PC-9 (cell line): ENCODE results near the gene SALL1. TPM values are rescaled to one million over a fixed set of nuclear protein-coding genes. Genes with fewer than 3 reads are reported as not detected.

ENCODE experiments used
- BruUV-seq: library from RNA; stranded (reverse); fragments of 400-500 nt; replicated peaks from 2 replicates; lab custom pipeline; 2021; lab: Mats Ljungman, UMichigan
- CTCF ChIA-PET: fragments of 300-600 bp; sonication (Branson Sonifier 250); formaldehyde crosslinking; loops from one replicate; lab custom pipeline; 2022; ENCODE audit warnings: antibody characterized with exemption; lab: Charles Lee
- POLR2A ChIA-PET: fragments of 300-600 bp; sonication (Branson Sonifier 250); formaldehyde crosslinking; loops from one replicate; lab custom pipeline; 2022; ENCODE audit warnings: antibody characterized with exemption; ENCODE audit not compliant: unreplicated experiment; lab: Charles Lee
- DNase-seq, 2 experiments: peaks; one replicate each; pipeline versions ENCODE4 v3.0.0 to v3.0.0-alpha.2; 2015 to 2022; ENCODE audit warnings: mixed read lengths in 1 of 2
- H2AFZ ChIP-seq: fragments of 200-600 bp; sonication (generic); 2 replicates; pipeline ENCODE4 v1.8.1; 2017; ENCODE audit warnings: antibody characterized with exemption
- H3F3A ChIP-seq: fragments of 200-600 bp; sonication (generic); 2 replicates; pipeline ENCODE4 v1.8.1; 2017; ENCODE audit warnings: antibody characterized with exemption, mild to moderate bottlenecking, low read depth; ENCODE audit not compliant: insufficient read depth
- H3K27ac ChIP-seq: fragments of 200-600 bp; sonication (generic); 2 replicates; pipeline ENCODE4 v1.6.1; 2016; ENCODE audit warnings: mixed run types
- H3K27me3 ChIP-seq: fragments of 200-600 bp; sonication (generic); 2 replicates; pipeline ENCODE4 v1.6.1; 2016; ENCODE audit warnings: low read depth, mixed run types; ENCODE audit not compliant: insufficient read depth
- H3K36me3 ChIP-seq: fragments of 200-600 bp; sonication (generic); 2 replicates; pipeline ENCODE4 v1.6.1; 2016; ENCODE audit warnings: low read depth, mixed run types
- H3K4me1 ChIP-seq: fragments of 200-600 bp; sonication (generic); replicated peaks from 2 replicates; pipeline ENCODE4 v1.6.1; 2016; ENCODE audit warnings: mixed run types; ENCODE audit not compliant: insufficient read depth
- H3K4me2 ChIP-seq: fragments of 200-600 bp; sonication (generic); 2 replicates; pipeline ENCODE4 v1.6.1; 2017; ENCODE audit warnings: mixed run types
- H3K4me3 ChIP-seq: fragments of 200-600 bp; sonication (generic); 2 replicates; pipeline ENCODE4 v1.6.1; 2016; ENCODE audit warnings: mixed run types
- H3K79me2 ChIP-seq: fragments of 200-600 bp; sonication (generic); 2 replicates; pipeline ENCODE4 v1.6.1; 2017; ENCODE audit warnings: low read depth, mixed run types
- H3K9me2 ChIP-seq: fragments of 200-600 bp; sonication (generic); 2 replicates; pipeline ENCODE4 v1.8.1; 2017; ENCODE audit warnings: mild to moderate bottlenecking; ENCODE audit not compliant: insufficient read depth
- H3K9me3 ChIP-seq: fragments of 200-600 bp; sonication (generic); 2 replicates; pipeline ENCODE4 v1.8.1; 2016; ENCODE audit warnings: low read depth; ENCODE audit not compliant: insufficient read depth
- H4K20me1 ChIP-seq: fragments of 200-600 bp; sonication (generic); 2 replicates; pipeline ENCODE4 v1.8.1; 2017; ENCODE audit not compliant: insufficient read depth
- EZH2 ChIP-seq: fragments of 200-600 bp; sonication (generic); IDR thresholded peaks from 2 replicates; pipeline ENCODE4 v1.8.0; 2017; ENCODE audit warnings: antibody characterized with exemption, low read depth
- intact Hi-C: fragments of 100-400 bp; cut with micrococcal nuclease; formaldehyde crosslinking; loops from one replicate; pipeline ENCODE4 v1.10.0; 2022; ENCODE audit not compliant: unreplicated experiment
- total RNA-seq: library from RNA; stranded (reverse); gene quantifications from 2 replicates; pipeline ENCODE4 v1.2.3, GENCODE V29; 2021
- TF ChIP-seq, protein P1 (sequence below): fragments of 200-600 bp; sonication (generic); conservative IDR thresholded peaks from 2 replicates; pipeline ENCODE4 v1.6.1; 2017; ENCODE audit warnings: mixed run types, antibody characterized with exemption, mild to moderate bottlenecking, moderate library complexity

Gene SALL1
- total RNA-seq, 1 experiment from 2014 or later = not detected

DNA sequence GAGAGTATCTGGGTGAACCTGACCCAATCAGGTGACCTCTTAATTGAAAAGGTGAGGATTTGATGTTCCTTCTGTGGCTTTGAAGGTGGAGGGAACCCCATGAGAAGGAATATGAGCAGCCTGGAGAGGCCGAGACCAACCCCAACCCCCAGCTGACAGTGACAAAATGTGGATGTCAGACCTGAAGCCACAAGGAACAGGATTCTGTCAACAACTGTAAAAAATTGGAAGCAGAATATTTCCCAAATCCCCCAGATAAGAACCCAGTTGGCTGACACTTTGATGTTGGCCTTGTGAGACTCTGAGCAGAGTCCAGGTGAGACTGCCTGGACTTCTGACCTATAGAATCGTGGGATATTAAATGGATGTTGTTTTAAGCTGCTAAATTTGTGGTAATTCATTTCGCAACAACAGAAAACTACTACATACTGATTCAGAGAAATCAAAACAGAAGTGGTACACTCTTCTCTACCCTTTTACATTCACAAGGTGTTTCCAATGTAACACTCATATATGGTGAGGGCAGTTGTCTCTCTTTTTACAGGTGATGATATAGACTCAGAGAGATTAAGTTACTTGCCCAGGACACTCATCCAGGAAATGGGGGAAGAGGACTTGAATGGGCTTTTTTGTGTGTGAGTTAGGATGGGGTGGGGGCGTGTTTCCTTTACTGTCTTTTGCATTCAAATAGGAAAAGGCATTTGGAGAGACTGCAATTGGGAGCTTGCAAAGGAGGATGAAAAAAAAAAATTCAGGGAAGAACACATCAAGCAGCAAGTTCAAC is 29.8 kb upstream of the SALL1 start:
- H3K4me3 ChIP-seq = no peak overlapping the region
- H3K9me3 ChIP-seq = no peaks in the 10 kb centered on the region
- no peak for DNase-seq
- no peaks in the 10 kb centered on the region for H3K4me1 ChIP-seq
- no peak overlapping the region for H2AFZ ChIP-seq
- CTCF ChIA-PET = no interaction called here
- no peaks in the 10 kb centered on the region for H4K20me1 ChIP-seq
- intact Hi-C loops = no loop called here
- no peaks in the 10 kb centered on the region for H3K27me3 ChIP-seq
- no TSS peak for BruUV-seq
- H3K4me2 ChIP-seq = no peak overlapping the region
- no peak for TF ChIP-seq EZH2
- TF ChIP-seq, protein P1, sequence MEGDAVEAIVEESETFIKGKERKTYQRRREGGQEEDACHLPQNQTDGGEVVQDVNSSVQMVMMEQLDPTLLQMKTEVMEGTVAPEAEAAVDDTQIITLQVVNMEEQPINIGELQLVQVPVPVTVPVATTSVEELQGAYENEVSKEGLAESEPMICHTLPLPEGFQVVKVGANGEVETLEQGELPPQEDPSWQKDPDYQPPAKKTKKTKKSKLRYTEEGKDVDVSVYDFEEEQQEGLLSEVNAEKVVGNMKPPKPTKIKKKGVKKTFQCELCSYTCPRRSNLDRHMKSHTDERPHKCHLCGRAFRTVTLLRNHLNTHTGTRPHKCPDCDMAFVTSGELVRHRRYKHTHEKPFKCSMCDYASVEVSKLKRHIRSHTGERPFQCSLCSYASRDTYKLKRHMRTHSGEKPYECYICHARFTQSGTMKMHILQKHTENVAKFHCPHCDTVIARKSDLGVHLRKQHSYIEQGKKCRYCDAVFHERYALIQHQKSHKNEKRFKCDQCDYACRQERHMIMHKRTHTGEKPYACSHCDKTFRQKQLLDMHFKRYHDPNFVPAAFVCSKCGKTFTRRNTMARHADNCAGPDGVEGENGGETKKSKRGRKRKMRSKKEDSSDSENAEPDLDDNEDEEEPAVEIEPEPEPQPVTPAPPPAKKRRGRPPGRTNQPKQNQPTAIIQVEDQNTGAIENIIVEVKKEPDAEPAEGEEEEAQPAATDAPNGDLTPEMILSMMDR = no peak
- no peak overlapping the region for H3K27ac ChIP-seq
- no peaks in the 10 kb centered on the region for H3K79me2 ChIP-seq
- no peaks in the 10 kb centered on the region for H3K9me2 ChIP-seq
- POLR2A ChIA-PET = no interaction called here
- H3K36me3 ChIP-seq = no peaks in the 10 kb centered on the region
- no peaks in the 10 kb centered on the region for H3F3A ChIP-seq

GRCh38 chr16:51175081-51175480 is 24.0 kb upstream of the SALL1 start:
- H3K36me3 ChIP-seq = no peaks in the 10 kb centered on the region
- no peak overlapping the region for H3K4me2 ChIP-seq
- no peak overlapping the region for H3K4me3 ChIP-seq
- BruUV-seq = no TSS peak
- no peaks in the 10 kb centered on the region for H3K9me3 ChIP-seq
- H3K27ac ChIP-seq = no peak overlapping the region
- CTCF ChIA-PET = no interaction called here
- H4K20me1 ChIP-seq = no peaks in the 10 kb centered on the region
- no peaks in the 10 kb centered on the region for H3K9me2 ChIP-seq
- POLR2A ChIA-PET = no interaction called here
- H3K4me1 ChIP-seq = no peaks in the 10 kb centered on the region
- intact Hi-C loops = no loop called here
- H3K27me3 ChIP-seq = peaks cover 21% of the 10 kb centered on the region
- no peaks in the 10 kb centered on the region for H3K79me2 ChIP-seq
- no peak overlapping the region for H2AFZ ChIP-seq
- no peaks in the 10 kb centered on the region for H3F3A ChIP-seq
- TF ChIP-seq EZH2 = no peak
- TF ChIP-seq, protein P1 = no peak
- no peak for DNase-seq

DNA sequence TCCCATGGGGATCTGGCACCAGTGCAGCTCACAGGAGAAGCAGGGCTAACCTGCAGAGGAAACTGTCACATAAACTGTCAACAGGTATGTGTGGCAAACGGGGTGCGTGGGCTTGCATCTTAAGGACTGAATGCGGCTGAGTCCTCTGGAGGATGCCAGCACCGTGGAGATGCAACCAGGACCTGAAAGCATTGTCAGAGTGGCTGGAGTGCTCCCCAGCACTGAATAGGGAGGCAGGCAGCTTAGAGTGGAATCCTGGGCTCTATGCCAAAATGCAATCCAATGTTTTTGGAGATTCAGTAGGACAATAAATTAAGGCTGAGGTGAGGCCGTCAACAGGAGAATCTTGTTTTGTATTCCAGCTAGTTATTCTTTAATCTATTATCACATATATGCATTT is 21.3 kb upstream of the SALL1 start:
- H3K27me3 ChIP-seq = peaks cover 21% of the 10 kb centered on the region
- H2AFZ ChIP-seq = no peak overlapping the region
- ChIA-PET POLR2A (interaction anchor here (0.5 kb wide), 1 partner anchor 287 kb away, joined by 9 read pairs; no protein-coding TSS in a partner anchor), CTCF (no interaction called here)
- no peak for DNase-seq
- no peaks in the 10 kb centered on the region for H4K20me1 ChIP-seq
- H3K9me2 ChIP-seq = no peaks in the 10 kb centered on the region
- H3K4me3 ChIP-seq = no peak overlapping the region
- no peaks in the 10 kb centered on the region for H3K36me3 ChIP-seq
- no peak overlapping the region for H3K27ac ChIP-seq
- no peak for TF ChIP-seq EZH2
- TF ChIP-seq, protein P1 = no peak
- no peaks in the 10 kb centered on the region for H3K9me3 ChIP-seq
- intact Hi-C loops = no loop called here
- no TSS peak for BruUV-seq
- no peaks in the 10 kb centered on the region for H3K79me2 ChIP-seq
- no peaks in the 10 kb centered on the region for H3F3A ChIP-seq
- H3K4me1 ChIP-seq = no peaks in the 10 kb centered on the region
- no peak overlapping the region for H3K4me2 ChIP-seq
